HG03066 (cell line): ENCODE measurements around the gene FGFBP2.
"Not testable (repeated sequence)": the region's sequence is repeated elsewhere in the genome, so short reads cannot be mapped to it uniquely, and the experiment has no call there.

ENCODE experiments used
- ATAC-seq: cut with Tn5 transposase; IDR thresholded peaks from one replicate; pipeline ENCODE4 v1.9.1; 2021; ENCODE audit warnings: low read depth; ENCODE audit not compliant: unreplicated experiment

The FGFBP2 gene

DNA sequence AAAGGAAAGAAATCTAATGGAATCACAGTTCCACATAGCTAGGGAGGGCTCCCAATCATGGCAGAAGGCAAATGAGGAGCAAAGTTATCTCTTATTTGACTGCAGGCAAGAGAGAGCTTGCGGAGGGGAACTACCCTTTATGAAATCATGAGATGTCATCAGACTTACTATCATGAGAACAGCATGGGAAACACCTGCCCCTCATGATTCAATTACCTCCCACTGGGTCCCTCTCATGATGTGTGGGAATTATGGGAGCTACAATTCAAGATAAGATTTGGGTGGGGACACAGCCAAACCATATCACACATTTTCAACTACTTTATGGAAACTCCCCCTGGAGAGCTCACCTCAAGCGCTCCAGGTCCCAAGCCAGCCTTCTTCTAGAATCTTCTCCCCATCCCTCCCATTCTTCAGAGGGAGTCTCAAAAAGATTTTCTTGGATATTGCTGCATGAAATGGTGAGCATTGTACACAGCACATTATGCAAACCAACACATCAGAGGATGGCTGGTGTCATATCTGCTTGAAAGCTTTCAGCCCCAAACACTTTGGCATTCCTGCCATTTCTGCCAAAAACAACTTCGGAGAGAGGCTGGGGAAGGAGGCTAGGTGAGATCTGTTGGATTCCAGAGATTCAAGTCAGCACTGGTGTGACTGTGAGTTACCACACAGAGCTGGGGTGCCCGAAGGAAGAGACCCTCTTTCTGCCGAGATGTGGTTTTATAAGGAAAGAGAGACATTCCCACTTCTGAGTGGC, 31.3 kb downstream of the FGFBP2 start:
- ATAC-seq: no peak

GRCh38 chr4:15930314-15930713, 32.7 kb downstream of the FGFBP2 start:
- no peak for ATAC-seq

GRCh38 chr4:15929540-15929939, 33.4 kb downstream of the FGFBP2 start:
- ATAC-seq: no peak

DNA sequence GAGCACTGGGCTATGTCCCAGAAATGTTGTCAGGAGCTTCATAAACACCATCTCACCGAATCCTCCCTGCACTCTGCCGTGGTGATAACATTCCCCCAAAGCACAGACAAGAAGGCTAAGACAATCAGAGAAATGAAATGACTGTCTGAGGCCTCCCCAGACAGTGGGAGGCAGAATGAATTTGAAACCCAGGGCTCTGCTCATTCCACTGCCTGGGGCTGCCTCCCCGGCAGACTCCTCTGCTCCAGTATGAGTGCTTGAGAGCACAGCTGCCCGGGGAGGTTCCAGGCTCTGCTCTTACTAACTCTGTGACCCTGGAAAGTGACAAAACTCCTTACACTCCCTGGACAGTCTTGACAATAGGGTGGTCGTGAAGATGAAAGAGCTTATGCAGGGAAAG, 34.1 kb downstream of the FGFBP2 start:
- ATAC-seq: no peak

- ATAC-seq: no peak
Observed at GRCh38 chr4:15926486-15926885, 36.5 kb downstream of the FGFBP2 start.

DNA sequence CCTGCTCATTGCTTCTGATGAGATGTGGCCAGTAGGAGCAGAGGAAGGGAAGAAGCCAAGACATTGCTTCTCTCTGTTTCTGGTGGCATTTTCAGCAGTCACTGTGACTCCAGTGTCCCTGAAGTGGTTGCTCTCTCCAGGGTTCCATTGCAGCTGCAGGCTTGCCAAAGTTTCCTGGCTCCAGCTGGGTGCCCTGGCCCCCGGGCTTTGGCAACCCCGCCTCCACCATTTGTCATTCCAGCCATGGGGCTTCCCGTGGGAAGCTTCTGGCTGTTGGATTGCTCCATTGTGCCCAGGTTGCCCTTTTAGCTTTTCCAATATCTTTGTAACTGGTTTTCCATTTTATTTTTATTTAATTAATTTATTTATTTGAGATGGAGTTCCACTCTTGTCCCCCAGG, 37.1 kb downstream of the FGFBP2 start:
- no peak for ATAC-seq

GRCh38 chr4:15921592-15921932, 41.4 kb downstream of the FGFBP2 start:
- ATAC-seq: no peak

DNA sequence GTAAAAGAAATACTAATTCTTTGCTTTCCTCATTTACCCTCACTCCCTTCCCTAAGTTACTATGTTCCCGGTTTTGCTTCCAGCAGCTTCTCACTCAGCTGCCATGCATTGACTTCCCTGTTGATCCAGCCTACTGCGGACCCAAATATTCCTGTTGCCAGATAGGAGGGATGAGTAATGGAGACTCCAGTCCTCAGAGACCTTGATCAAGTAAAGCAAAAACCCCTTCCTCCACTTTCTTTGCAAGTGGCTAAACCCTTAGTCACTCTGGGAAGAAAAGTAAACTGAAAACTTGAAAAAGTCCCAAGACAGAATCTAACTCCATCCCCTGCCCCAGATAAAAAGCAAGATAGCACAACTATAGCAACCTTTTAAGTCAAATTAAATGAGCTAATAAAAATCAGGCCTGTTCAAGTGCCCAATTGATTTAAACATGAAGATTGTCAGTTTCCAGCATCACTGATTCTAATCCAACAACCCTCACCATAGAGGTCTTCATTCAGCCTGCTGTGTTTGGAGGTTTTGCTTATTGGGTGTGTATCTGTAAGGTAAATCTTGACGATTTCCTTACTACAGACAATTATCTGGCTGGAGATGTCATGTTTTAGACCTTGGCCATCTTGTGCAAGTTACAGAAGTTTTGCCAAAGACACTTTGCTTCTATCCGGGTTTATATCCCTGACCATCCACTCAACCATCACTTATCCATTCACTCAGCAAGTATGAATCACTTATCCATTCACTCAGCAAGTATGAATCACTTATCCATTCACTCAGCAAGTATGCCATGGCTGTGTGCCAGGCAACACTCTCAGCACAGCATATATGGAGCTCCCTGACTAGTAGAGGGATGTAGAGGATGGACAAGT, 42.0 kb downstream of the FGFBP2 start:
- ATAC-seq: no peak

GRCh38 chr4:15918484-15919129, 44.4 kb downstream of the FGFBP2 start:
- no peak for ATAC-seq

GRCh38 chr4:15917297-15917696, 45.7 kb downstream of the FGFBP2 start:
- no peak for ATAC-seq

GRCh38 chr4:15916358-15916757, 46.6 kb downstream of the FGFBP2 start:
- ATAC-seq: not testable (repeated sequence)

DNA sequence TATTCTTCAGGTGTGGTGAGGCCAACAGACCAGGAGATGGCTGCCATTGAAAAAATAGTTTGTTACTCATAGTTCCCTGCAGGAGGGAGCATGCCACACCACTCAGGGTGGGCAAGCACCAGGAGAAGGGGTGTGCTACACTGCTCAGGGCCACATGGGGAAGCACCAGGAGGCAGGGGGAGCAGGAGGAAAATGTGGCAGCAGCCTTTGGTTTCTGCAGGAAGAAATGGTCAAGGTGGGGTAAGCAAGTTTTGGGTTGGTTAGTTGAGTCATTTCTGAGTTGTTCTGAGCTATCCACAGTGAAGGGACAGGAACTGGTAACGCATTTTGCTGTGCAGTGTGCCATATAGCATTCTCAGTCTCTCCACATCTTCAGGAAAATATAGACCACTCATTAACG, 48.2 kb downstream of the FGFBP2 start:
- ATAC-seq: no peak

DNA sequence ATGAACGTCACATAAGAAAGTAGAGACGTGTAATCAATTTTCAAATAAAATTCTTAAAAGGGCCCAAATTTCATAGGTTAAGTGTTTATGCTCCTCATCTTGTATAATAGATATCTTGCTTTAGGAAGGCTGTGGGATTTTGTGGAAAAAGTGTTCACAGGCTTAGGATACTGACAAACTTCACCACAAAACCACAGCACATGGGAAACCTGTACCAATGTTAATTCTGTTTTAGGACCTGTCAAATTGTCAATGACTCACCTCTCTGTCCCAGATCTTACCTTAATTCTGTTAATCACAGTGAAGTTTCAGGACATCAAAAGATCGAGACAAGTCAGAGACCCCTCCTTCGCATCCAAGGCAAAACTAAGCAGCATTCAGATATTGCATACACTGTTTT, 48.7 kb downstream of the FGFBP2 start:
- ATAC-seq: no peak

DNA sequence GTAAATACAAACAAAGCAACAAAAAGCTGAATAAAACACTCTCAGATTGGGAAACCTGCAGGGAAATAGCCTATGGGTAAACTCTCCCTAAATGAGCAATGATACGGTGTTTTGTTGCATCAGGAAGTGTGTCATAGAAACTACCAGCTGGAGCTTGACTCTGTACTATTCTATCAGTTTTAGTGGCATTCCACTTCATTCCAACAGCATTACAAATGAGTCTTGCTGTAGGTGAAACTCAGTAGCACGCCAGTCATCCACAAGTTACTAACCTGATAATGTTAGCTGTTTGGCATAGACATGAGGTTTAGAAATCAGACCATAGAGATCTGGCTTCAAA, 49.4 kb downstream of the FGFBP2 start:
- no peak for ATAC-seq

DNA sequence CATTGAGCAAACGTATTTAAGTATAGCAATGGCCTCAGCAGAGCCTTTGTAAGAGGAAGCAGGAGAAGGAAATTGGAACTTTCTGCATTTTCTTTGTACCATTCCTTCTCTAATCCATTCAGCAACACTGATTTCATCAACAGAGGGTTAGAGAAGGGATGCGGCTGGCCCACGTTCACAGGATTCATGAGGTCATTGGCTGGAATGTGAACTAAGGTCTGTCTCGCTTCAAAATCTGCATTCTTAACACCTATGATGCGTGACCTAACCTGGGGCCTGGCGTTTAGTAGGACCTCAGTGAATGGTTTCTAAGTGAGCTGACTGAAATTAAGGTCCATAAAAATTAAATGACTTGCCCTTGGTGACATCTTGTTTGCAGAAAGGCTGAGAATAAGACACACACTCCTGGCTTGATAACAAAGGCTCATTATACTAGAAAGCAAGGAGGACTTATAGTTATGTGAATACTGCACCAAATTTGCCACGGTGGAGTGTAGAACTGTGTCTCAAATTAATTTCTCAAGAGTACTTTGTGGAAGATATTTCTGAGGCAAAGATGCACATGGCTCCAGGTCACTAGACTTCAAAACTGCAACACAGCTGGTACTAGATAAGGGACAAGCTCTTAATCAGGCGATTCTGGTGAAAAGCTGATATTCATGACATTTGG, 49.9 kb downstream of the FGFBP2 start:
- no peak for ATAC-seq

DNA sequence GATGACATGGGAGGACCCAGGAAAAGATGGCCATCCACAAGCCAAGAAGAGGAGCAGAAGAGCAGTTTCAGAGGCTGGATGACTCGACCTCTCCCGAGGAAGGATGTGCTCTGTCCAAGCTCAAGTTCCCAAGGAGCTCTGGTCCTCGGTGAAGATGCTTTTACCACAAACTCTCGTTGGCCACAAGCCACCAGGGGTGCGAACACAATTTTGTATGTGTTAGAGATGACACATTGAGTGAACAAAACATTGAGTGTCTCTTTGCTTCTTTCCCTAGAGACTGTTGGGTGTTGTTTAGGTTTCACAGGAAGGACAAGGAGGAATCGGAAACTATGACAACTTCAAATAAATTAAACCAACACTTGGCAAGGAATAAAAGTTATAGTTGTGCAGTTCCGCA, 50.7 kb downstream of the FGFBP2 start:
- ATAC-seq: no peak
